HCT116 (cell line): Measurements from ENCODE around the gene TMC8. TPM values are rescaled to one million over a fixed set of nuclear protein-coding genes. Genes with fewer than 3 reads are reported as not detected.

Experiments used
- ATAC-seq: fragments of 200-7000 bp; cut with Tn5 transposase; 2 replicates; pipeline ENCODE4 v1.9.1; 2020; ENCODE audit warnings: mild to moderate bottlenecking, moderate library complexity
- BruUV-seq: library from RNA; stranded (reverse); fragments of 400-500 nt; replicated peaks from 2 replicates; lab custom pipeline; 2021; lab: Mats Ljungman, UMichigan
- CTCF ChIA-PET: fragments of 300-600 bp; sonication (Branson Sonifier 250); formaldehyde crosslinking; loops from one replicate; lab custom pipeline; 2021; ENCODE audit warnings: antibody characterized with exemption; lab: Charles Lee
- POLR2A ChIA-PET: fragments of 300-600, 350-600 bp; sonication (Branson Sonifier 250); formaldehyde crosslinking; loops from one replicate; lab custom pipeline; 2021; ENCODE audit warnings: antibody characterized with exemption; lab: Charles Lee
- RAD21 ChIA-PET, 2 experiments: fragments of 300-600 bp; sonication (Branson Sonifier 250); formaldehyde crosslinking; loops; one replicate each; lab custom pipeline; 2023; ENCODE audit warnings: low total read pairs in 2 of 2; ENCODE audit not compliant: uncharacterized antibody in 2 of 2, unreplicated experiment in 2 of 2, low non-redundant PET in 1 of 2; lab: Charles Lee
- DNase-seq: peaks from one replicate; pipeline ENCODE4 v3.0.0-alpha.2; 2010; ENCODE audit warnings: low read depth, low spot score
- H2AFZ ChIP-seq: fragments of 200-600 bp; shearing (Covaris generic), sonication (generic); 2 replicates; pipeline ENCODE4 v1.6.1; 2017; ENCODE audit warnings: low read depth, mixed run types, mixed read lengths, antibody characterized with exemption, low read length; ENCODE audit not compliant: poor library complexity, severe bottlenecking
- H3K27ac ChIP-seq: 2 replicates; pipeline ENCODE4 v1.5.1; 2012; ENCODE audit warnings: low read depth, low read length
- H3K27me3 ChIP-seq: fragments of 200-600 bp; sonication (generic); 2 replicates; pipeline ENCODE4 v1.6.1; 2016; ENCODE audit warnings: mixed run types, low read length, mixed read lengths; ENCODE audit not compliant: insufficient read depth
- H3K36me3 ChIP-seq, 2 experiments: fragments of 200-500 bp in 1 of 2; fragments of 200-600 bp in 1 of 2; sonication (Bioruptor generic) in 1 of 2; sonication (generic) in 1 of 2; 2 replicates each; pipeline versions ENCODE4 v1.5.1 to v1.6.1; 2014 to 2016; ENCODE audit warnings: low read length in 2 of 2, inconsistent platforms in 1 of 2, mixed read lengths in 1 of 2, mixed run types in 1 of 2; ENCODE audit not compliant: insufficient read depth in 2 of 2, control insufficient read depth in 1 of 2
- H3K4me1 ChIP-seq, 2 experiments: fragments of 200-600 bp in 1 of 2; sonication (generic) in 1 of 2; 2 replicates each; pipeline versions ENCODE4 v1.5.1 to v1.6.1; 2012 to 2017; ENCODE audit warnings: low read length in 2 of 2, inconsistent platforms in 1 of 2, mild to moderate bottlenecking in 1 of 2, mixed read lengths in 1 of 2, mixed run types in 1 of 2, moderate library complexity in 1 of 2; ENCODE audit not compliant: insufficient read depth in 2 of 2, control insufficient read depth in 1 of 2
- H3K4me2 ChIP-seq: fragments of 200-600 bp; sonication (generic); 2 replicates; pipeline ENCODE4 v1.6.1; 2017; ENCODE audit warnings: mixed run types, low read length, mixed read lengths
- H3K4me3 ChIP-seq, 2 experiments: fragments of 200-600 bp in 1 of 2; sonication (generic) in 1 of 2; replicated peaks in 1 of 2; 2 replicates each; pipeline ENCODE4 v1.5.1; 2011 to 2016; ENCODE audit warnings: low read length in 2 of 2, control low read depth in 1 of 2, low read depth in 1 of 2, mild to moderate bottlenecking in 1 of 2, mixed read lengths in 1 of 2, mixed run types in 1 of 2
- H3K79me2 ChIP-seq: fragments of 200-600 bp; sonication (generic); 2 replicates; pipeline ENCODE4 v1.6.1; 2017; ENCODE audit warnings: mild to moderate bottlenecking, mixed run types, low read length, moderate library complexity, mixed read lengths; ENCODE audit not compliant: insufficient read depth
- H3K9ac ChIP-seq: fragments of 200-600 bp; sonication (generic); 2 replicates; pipeline ENCODE4 v1.6.1; 2016; ENCODE audit warnings: low read length, mixed read lengths
- H3K9me2 ChIP-seq: fragments of 200-600 bp; sonication (generic), shearing (Covaris generic); 2 replicates; pipeline ENCODE4 v1.6.1; 2017; ENCODE audit warnings: mixed run types, mild to moderate bottlenecking, moderate library complexity; ENCODE audit not compliant: insufficient read depth
- H3K9me3 ChIP-seq, 2 experiments: fragments of 200-500 bp in 1 of 2; fragments of 200-600 bp in 1 of 2; sonication (Bioruptor generic) in 1 of 2; sonication (generic) in 1 of 2; 2 replicates each; pipeline ENCODE4 v1.6.1; 2014 to 2017; ENCODE audit warnings: low read length in 2 of 2, mixed read lengths in 2 of 2, inconsistent platforms in 1 of 2, low read depth in 1 of 2, mild to moderate bottlenecking in 1 of 2, mixed run types in 1 of 2, moderate library complexity in 1 of 2; ENCODE audit not compliant: control insufficient read depth in 1 of 2, insufficient read depth in 1 of 2
- H4K20me1 ChIP-seq: fragments of 200-600 bp; sonication (generic), shearing (Covaris generic); 2 replicates; pipeline ENCODE4 v1.6.1; 2017; ENCODE audit warnings: mixed run types, mild to moderate bottlenecking, moderate library complexity; ENCODE audit not compliant: insufficient read depth
- CBX3 ChIP-seq: IDR thresholded peaks from 2 replicates; pipeline ENCODE4 v1.6.1; 2012; ENCODE audit warnings: low read depth
- CEBPB ChIP-seq: IDR thresholded peaks from 2 replicates; pipeline ENCODE4 v1.6.1; 2012; ENCODE audit warnings: low read depth
- EGR1 ChIP-seq: IDR thresholded peaks from 2 replicates; pipeline ENCODE4 v1.6.1; 2012; ENCODE audit warnings: low read depth
- ELF1 ChIP-seq: IDR thresholded peaks from 2 replicates; pipeline ENCODE4 v1.6.1; 2012; ENCODE audit warnings: low read depth, borderline replicate concordance
- EZH2 ChIP-seq: fragments of 200-600 bp; sonication (generic); IDR thresholded peaks from 2 replicates; pipeline ENCODE4 v1.6.1; 2017; ENCODE audit warnings: antibody characterized with exemption, mixed run types
- JUND ChIP-seq: IDR thresholded peaks from 2 replicates; pipeline ENCODE4 v1.6.1; 2012
- POLR2AphosphoS5 ChIP-seq: IDR thresholded peaks from 2 replicates; pipeline ENCODE4 v1.6.1; 2011; ENCODE audit warnings: mild to moderate bottlenecking, low read depth, low read length, moderate library complexity
- SIN3A ChIP-seq: IDR thresholded peaks from 2 replicates; pipeline ENCODE4 v1.6.1; 2012; ENCODE audit warnings: low read depth
- SRF ChIP-seq: IDR thresholded peaks from 2 replicates; pipeline ENCODE4 v1.6.1; 2012; ENCODE audit warnings: low read depth
- TCF7L2 ChIP-seq: IDR thresholded peaks from 2 replicates; pipeline ENCODE4 v1.7.0; 2011; ENCODE audit warnings: borderline replicate concordance, inconsistent platforms; ENCODE audit not compliant: insufficient read depth, insufficient read length; ENCODE audit errors: extremely low read depth
- YY1 ChIP-seq: IDR thresholded peaks from 2 replicates; pipeline ENCODE4 v1.6.1; 2011; ENCODE audit warnings: low read length, low read depth, moderate library complexity, mild to moderate bottlenecking; ENCODE audit not compliant: insufficient replicate concordance; ENCODE audit errors: extremely low read depth
- ZFX ChIP-seq: fragments of 450-650 bp; IDR thresholded peaks from 2 replicates; pipeline ENCODE4 v1.6.1; 2017
- ZNF274 ChIP-seq: fragments of 200-500 bp; sonication (Bioruptor generic); IDR thresholded peaks from 2 replicates; pipeline ENCODE4 v1.6.1; 2014; ENCODE audit warnings: mild to moderate bottlenecking, low read depth, low read length, inconsistent platforms
- intact Hi-C: fragments of 100-400 bp; cut with micrococcal nuclease; formaldehyde crosslinking; loops from 2 replicates; pipeline ENCODE4 v1.10.0; 2022
- total RNA-seq: library from RNA; stranded (reverse); gene quantifications from one replicate; pipeline ENCODE4 v1.2.1, GENCODE V29; 2021; ENCODE audit not compliant: unreplicated experiment
- TF ChIP-seq, protein P1 (sequence below): IDR thresholded peaks from 2 replicates; pipeline ENCODE4 v1.6.1; 2012; ENCODE audit warnings: low read depth
- TF ChIP-seq, protein P2 (sequence below): IDR thresholded peaks from 2 replicates; pipeline ENCODE4 v1.6.1; 2011; ENCODE audit warnings: mild to moderate bottlenecking, low read length, moderate library complexity; ENCODE audit not compliant: insufficient replicate concordance; ENCODE audit errors: extremely low read depth
- TF ChIP-seq, protein P3 (sequence below): IDR thresholded peaks from 2 replicates; pipeline ENCODE4 v1.6.1; 2012

The TMC8 gene
- total RNA-seq, 1 experiment from 2014 or later, result 7.8 TPM

DNA sequence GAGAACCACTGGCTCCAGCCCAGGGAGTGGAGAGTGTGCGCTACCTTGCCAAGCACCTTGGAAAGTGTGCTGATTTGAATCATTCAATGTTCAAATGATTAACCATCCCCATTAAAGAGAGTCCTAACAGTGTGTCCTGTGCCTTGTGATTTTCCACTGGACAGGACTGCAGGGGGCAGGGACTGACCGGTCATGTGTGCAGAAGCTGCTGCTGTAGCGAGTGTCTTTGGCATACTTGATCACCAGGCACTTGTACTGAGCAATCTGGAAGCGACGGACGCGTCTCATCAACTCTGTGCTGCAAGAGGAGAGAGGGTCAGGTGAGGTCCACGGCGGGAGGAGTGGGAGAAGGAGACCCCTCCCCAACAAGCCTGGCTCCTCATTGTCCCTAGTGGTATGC lies 54.3 kb downstream of the TMC8 start:
- Histone ChIP-seq H3K9me2 (no peaks in the 10 kb centered on the region), H4K20me1 (no peaks in the 10 kb centered on the region), H3K36me3 (peaks cover 37 to 47% of the 10 kb centered on the region in 2 experiments), H3K79me2 (peaks cover 83% of the 10 kb centered on the region), H3K9me3 (no peaks in the 10 kb centered on the region), H3K4me3 (no peak overlapping the region), H3K27me3 (no peaks in the 10 kb centered on the region), H2AFZ (no peak overlapping the region), H3K9ac (peak overlapping the region; percentile 98; the same call in 1 of the 2 replicates), H3K27ac (peak overlapping the region; percentile 36; the same call in 1 of the 2 replicates), H3K4me1 (peaks cover 18 to 50% of the 10 kb centered on the region in 2 experiments), H3K4me2 (peak overlapping the region; percentile 99; the same call in 1 of the 2 replicates)
- intact Hi-C loops, result no loop called here
- ChIA-PET RAD21 (no interaction called here), POLR2A (interaction anchor here (4.1 kb wide), 1 partner anchor 10 kb away, joined by 44 read pairs; no protein-coding TSS in a partner anchor), CTCF (interaction anchor here (0.9 to 1.5 kb wide), 3 partner anchors 100 to 166 kb away, joined by 3 read pairs; no protein-coding TSS in a partner anchor)
- TF ChIP-seq POLR2AphosphoS5 (no peak), ZFX (no peak), JUND (no peak), CBX3 (no peak), EZH2 (no peak), YY1 (no peak), ELF1 (no peak), ZNF274 (no peak), EGR1 (no peak), TCF7L2 (no peak), SRF (no peak), SIN3A (no peak), CEBPB (no peak)
- TF ChIP-seq, protein P1, sequence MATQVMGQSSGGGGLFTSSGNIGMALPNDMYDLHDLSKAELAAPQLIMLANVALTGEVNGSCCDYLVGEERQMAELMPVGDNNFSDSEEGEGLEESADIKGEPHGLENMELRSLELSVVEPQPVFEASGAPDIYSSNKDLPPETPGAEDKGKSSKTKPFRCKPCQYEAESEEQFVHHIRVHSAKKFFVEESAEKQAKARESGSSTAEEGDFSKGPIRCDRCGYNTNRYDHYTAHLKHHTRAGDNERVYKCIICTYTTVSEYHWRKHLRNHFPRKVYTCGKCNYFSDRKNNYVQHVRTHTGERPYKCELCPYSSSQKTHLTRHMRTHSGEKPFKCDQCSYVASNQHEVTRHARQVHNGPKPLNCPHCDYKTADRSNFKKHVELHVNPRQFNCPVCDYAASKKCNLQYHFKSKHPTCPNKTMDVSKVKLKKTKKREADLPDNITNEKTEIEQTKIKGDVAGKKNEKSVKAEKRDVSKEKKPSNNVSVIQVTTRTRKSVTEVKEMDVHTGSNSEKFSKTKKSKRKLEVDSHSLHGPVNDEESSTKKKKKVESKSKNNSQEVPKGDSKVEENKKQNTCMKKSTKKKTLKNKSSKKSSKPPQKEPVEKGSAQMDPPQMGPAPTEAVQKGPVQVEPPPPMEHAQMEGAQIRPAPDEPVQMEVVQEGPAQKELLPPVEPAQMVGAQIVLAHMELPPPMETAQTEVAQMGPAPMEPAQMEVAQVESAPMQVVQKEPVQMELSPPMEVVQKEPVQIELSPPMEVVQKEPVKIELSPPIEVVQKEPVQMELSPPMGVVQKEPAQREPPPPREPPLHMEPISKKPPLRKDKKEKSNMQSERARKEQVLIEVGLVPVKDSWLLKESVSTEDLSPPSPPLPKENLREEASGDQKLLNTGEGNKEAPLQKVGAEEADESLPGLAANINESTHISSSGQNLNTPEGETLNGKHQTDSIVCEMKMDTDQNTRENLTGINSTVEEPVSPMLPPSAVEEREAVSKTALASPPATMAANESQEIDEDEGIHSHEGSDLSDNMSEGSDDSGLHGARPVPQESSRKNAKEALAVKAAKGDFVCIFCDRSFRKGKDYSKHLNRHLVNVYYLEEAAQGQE, result no peak
- TF ChIP-seq, protein P2, sequence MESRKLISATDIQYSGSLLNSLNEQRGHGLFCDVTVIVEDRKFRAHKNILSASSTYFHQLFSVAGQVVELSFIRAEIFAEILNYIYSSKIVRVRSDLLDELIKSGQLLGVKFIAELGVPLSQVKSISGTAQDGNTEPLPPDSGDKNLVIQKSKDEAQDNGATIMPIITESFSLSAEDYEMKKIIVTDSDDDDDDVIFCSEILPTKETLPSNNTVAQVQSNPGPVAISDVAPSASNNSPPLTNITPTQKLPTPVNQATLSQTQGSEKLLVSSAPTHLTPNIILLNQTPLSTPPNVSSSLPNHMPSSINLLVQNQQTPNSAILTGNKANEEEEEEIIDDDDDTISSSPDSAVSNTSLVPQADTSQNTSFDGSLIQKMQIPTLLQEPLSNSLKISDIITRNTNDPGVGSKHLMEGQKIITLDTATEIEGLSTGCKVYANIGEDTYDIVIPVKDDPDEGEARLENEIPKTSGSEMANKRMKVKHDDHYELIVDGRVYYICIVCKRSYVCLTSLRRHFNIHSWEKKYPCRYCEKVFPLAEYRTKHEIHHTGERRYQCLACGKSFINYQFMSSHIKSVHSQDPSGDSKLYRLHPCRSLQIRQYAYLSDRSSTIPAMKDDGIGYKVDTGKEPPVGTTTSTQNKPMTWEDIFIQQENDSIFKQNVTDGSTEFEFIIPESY, result no peak
- TF ChIP-seq, protein P3, sequence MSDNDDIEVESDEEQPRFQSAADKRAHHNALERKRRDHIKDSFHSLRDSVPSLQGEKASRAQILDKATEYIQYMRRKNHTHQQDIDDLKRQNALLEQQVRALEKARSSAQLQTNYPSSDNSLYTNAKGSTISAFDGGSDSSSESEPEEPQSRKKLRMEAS, result no peak
- no peak for ATAC-seq
- BruUV-seq, result no TSS peak
- no peak for DNase-seq
